ENCODE measurements around the gene PPP1R12A. TPM values are rescaled to one million over a fixed set of nuclear protein-coding genes. Genes with fewer than 3 reads are reported as not detected.
A peak's percentile ranks its signal among the peaks of the same experiment; 100 is the strongest.
"Not testable (repeated sequence)": the region's sequence is repeated elsewhere in the genome, so short reads cannot be mapped to it uniquely, and the experiment has no call there.

The PPP1R12A gene
- total RNA-seq, 1 donor from 2014 or later, result 374 TPM

GRCh38 chr12:79881351-79881750 lies 53.5 kb downstream of the PPP1R12A start:
- no peaks in the 10 kb centered on the region for H3K27me3 ChIP-seq
- H3K27ac ChIP-seq, result peak overlapping the region in 1 of 2 donors; percentile 29
- TF ChIP-seq, protein P1, sequence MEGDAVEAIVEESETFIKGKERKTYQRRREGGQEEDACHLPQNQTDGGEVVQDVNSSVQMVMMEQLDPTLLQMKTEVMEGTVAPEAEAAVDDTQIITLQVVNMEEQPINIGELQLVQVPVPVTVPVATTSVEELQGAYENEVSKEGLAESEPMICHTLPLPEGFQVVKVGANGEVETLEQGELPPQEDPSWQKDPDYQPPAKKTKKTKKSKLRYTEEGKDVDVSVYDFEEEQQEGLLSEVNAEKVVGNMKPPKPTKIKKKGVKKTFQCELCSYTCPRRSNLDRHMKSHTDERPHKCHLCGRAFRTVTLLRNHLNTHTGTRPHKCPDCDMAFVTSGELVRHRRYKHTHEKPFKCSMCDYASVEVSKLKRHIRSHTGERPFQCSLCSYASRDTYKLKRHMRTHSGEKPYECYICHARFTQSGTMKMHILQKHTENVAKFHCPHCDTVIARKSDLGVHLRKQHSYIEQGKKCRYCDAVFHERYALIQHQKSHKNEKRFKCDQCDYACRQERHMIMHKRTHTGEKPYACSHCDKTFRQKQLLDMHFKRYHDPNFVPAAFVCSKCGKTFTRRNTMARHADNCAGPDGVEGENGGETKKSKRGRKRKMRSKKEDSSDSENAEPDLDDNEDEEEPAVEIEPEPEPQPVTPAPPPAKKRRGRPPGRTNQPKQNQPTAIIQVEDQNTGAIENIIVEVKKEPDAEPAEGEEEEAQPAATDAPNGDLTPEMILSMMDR (IDR thresholded peaks at IDR 0.05), result no peak
- no peak for DNase-seq (ENCODE audit: low spot score in 2 of 2)
- H3K4me3 ChIP-seq, result no peak overlapping the region
- no peaks in the 10 kb centered on the region for H3K36me3 ChIP-seq
- H3K9me3 ChIP-seq, result no peaks in the 10 kb centered on the region
- peaks cover 0 to 30% of the 10 kb centered on the region in 2 donors for H3K4me1 ChIP-seq
- intact Hi-C loops (cut with DNase I), result no loop called here

DNA sequence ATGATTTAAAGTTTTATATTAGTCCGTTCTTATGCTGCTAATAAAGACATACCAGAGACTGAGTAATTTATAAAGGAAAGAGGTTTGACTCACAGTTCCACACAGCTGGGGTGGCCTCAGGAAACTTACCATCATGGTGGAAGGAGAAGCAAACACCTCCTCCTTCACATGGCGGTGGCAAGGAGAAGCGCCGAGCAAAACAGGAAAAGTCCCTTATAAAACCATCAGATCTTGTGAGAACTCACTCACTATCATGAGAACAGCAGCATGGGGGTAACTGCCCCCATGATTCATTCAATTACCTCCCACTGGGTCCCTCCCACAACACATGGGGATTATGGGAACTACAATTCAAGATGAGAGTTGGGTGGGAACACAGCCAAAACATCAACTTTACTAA lies 56.4 kb downstream of the PPP1R12A start:
- H3K27ac ChIP-seq; H3K27me3 ChIP-seq; DNase-seq (ENCODE audit: low spot score in 2 of 2); H3K4me3 ChIP-seq; H3K36me3 ChIP-seq; intact Hi-C loops (cut with DNase I); H3K9me3 ChIP-seq: not testable (repeated sequence)
- H3K4me1 ChIP-seq, result peaks cover 0 to 23% of the 10 kb centered on the region in 2 donors

DNA sequence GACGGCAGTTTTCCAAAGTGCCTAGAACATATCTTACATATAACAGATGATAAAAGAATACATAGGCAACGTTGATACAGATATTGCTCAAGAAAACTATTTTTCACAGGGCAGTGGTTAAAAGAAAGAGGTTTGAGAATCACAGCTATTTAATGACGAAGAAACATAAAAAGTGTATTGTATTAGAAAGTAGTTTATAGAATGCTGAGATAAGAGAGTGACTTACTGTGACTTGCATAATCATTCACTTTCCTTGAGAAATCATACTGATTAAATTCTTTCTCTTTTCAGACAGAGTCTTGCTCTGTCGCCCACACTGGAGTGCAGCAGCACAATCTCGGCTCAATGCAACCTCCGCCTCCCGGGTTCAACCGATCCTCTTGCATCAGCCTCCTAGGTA lies 57.7 kb downstream of the PPP1R12A start:
- TF ChIP-seq, protein P1 (IDR thresholded peaks at IDR 0.05), result no peak
- H3K27me3 ChIP-seq, result no peaks in the 10 kb centered on the region
- intact Hi-C loops (cut with DNase I), result no loop called here

GRCh38 chr12:79874665-79875064 lies 60.2 kb downstream of the PPP1R12A start:
- intact Hi-C loops (cut with DNase I), result no loop called here
- Histone ChIP-seq H3K9me3 (no peaks in the 10 kb centered on the region), H3K4me3 (no peak overlapping the region), H3K4me1 (peaks cover 0 to 26% of the 10 kb centered on the region in 2 donors), H3K27me3 (no peaks in the 10 kb centered on the region), H3K27ac (no peak overlapping the region), H3K36me3 (peaks cover 0 to 3% of the 10 kb centered on the region in 2 donors)
- no peak for DNase-seq (ENCODE audit: low spot score in 2 of 2)
- TF ChIP-seq, protein P1 (IDR thresholded peaks at IDR 0.05), result no peak

More for the DNA sequence above, 57.7 kb downstream of the PPP1R12A start:
- DNase-seq (ENCODE audit: low spot score in 2 of 2), result no peak
- H3K36me3 ChIP-seq, result no peaks in the 10 kb centered on the region
- H3K27ac ChIP-seq, result no peak overlapping the region
- H3K4me1 ChIP-seq, result peaks cover 0 to 21% of the 10 kb centered on the region in 2 donors
- no peak overlapping the region for H3K4me3 ChIP-seq
- no peaks in the 10 kb centered on the region for H3K9me3 ChIP-seq

DNA sequence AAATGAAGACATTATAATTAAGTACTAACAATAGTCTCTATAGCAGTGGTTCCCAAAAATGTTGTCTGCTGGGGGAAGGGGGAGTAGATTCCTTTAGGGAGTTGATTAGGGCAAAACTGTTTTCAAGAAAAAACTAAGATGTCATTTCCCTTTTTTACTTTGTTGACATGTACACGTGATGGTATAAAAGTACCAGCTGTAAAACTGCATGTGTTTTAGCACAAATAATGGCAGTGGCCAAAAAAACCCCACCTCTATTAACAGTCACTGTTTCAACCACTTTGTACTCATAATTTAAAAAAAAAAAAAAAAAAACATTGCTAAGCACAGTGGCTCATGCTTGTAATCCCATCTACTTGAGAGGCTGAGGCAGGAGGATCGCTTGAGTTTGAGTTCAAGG lies 61.7 kb downstream of the PPP1R12A start:
- Histone ChIP-seq H3K27ac (no peak overlapping the region), H3K36me3 (peaks cover 2 to 3% of the 10 kb centered on the region in 2 donors), H3K27me3 (no peaks in the 10 kb centered on the region), H3K4me3 (no peak overlapping the region), H3K9me3 (no peaks in the 10 kb centered on the region), H3K4me1 (peaks cover 0 to 33% of the 10 kb centered on the region in 2 donors)
- TF ChIP-seq, protein P1 (IDR thresholded peaks at IDR 0.05), result no peak
- no peak for DNase-seq (ENCODE audit: low spot score in 2 of 2)
- intact Hi-C loops (cut with DNase I), result no loop called here

DNA sequence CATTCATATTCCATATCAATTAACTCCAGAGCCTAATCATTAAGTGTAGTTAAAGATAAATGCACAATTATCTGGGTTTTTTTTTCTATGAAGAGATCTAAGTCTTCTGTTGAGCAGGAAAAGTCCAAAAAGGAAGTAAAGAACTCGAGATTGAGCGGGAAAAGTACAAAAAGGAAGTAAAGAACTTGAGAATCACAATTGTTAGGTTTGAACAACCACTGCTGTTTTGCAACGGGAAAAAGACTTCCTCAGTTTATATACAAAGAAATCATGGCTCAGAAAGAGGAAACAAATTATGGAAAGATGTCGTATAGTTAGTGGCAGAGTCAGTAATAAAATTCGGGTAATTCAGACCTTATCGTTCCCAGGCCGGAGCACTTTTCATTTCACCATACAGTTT lies 63.3 kb downstream of the PPP1R12A start:
- no peak for DNase-seq (ENCODE audit: low spot score in 2 of 2)
- intact Hi-C loops (cut with DNase I), result no loop called here
- H3K4me3 ChIP-seq, result no peak overlapping the region
- TF ChIP-seq, protein P1 (IDR thresholded peaks at IDR 0.05), result no peak
- H3K27ac ChIP-seq, result no peak overlapping the region
- no peaks in the 10 kb centered on the region for H3K27me3 ChIP-seq
- H3K4me1 ChIP-seq, result peaks cover 0 to 33% of the 10 kb centered on the region in 2 donors
- peaks cover 3 to 17% of the 10 kb centered on the region in 2 donors for H3K36me3 ChIP-seq
- H3K9me3 ChIP-seq, result no peaks in the 10 kb centered on the region
